ENCODE results near the gene MESD.
A peak's percentile ranks its signal among the peaks of the same experiment; 100 is the strongest.

Gene MESD

GRCh38 chr15:80957556-80957955 lies 32.1 kb downstream of the MESD start:
- DNase-seq = no peak

GRCh38 chr15:80955571-80956452 lies 33.8 kb downstream of the MESD start:
- peak; percentile 80 for DNase-seq

- DNase-seq = no peak
Observed at GRCh38 chr15:80953953-80954778, 35.5 kb downstream of the MESD start.

- no peak for DNase-seq
Observed at GRCh38 chr15:80953001-80953952, 36.3 kb downstream of the MESD start.

- DNase-seq = no peak
Observed at GRCh38 chr15:80951941-80952340, 37.7 kb downstream of the MESD start.

- DNase-seq = no peak
Observed at GRCh38 chr15:80950291-80951078, 39.1 kb downstream of the MESD start.

GRCh38 chr15:80949756-80950155 lies 39.9 kb downstream of the MESD start:
- DNase-seq = no peak

- no peak for DNase-seq
Observed at GRCh38 chr15:80948651-80949292, 40.8 kb downstream of the MESD start.

- no peak for DNase-seq
Observed at GRCh38 chr15:80946576-80946975, 43.0 kb downstream of the MESD start.

- DNase-seq = no peak
Observed at GRCh38 chr15:80945605-80946004, 44.0 kb downstream of the MESD start.

GRCh38 chr15:80944818-80945217 lies 44.8 kb downstream of the MESD start:
- no peak for DNase-seq

- no peak for DNase-seq
Observed at GRCh38 chr15:80942746-80943565, 46.7 kb downstream of the MESD start.

- no peak for DNase-seq
Observed at GRCh38 chr15:80942266-80942665, 47.4 kb downstream of the MESD start.

- DNase-seq = no peak
Observed at GRCh38 chr15:80940851-80941250, 48.8 kb downstream of the MESD start.

- DNase-seq = no peak
Observed at GRCh38 chr15:80940331-80940730, 49.3 kb downstream of the MESD start.

- DNase-seq = no peak
Observed at GRCh38 chr15:80939216-80939615, 50.4 kb downstream of the MESD start.

- no peak for DNase-seq
Observed at GRCh38 chr15:80937718-80938117, 51.9 kb downstream of the MESD start.

- DNase-seq = no peak
Observed at GRCh38 chr15:80936288-80937078, 53.1 kb downstream of the MESD start.

- no peak for DNase-seq
Observed at GRCh38 chr15:80934761-80935221, 54.8 kb downstream of the MESD start.

GRCh38 chr15:80932989-80933388 lies 56.6 kb downstream of the MESD start:
- no peak for DNase-seq
